ENCODE measurements around the gene LIAS.

LIAS gene

DNA sequence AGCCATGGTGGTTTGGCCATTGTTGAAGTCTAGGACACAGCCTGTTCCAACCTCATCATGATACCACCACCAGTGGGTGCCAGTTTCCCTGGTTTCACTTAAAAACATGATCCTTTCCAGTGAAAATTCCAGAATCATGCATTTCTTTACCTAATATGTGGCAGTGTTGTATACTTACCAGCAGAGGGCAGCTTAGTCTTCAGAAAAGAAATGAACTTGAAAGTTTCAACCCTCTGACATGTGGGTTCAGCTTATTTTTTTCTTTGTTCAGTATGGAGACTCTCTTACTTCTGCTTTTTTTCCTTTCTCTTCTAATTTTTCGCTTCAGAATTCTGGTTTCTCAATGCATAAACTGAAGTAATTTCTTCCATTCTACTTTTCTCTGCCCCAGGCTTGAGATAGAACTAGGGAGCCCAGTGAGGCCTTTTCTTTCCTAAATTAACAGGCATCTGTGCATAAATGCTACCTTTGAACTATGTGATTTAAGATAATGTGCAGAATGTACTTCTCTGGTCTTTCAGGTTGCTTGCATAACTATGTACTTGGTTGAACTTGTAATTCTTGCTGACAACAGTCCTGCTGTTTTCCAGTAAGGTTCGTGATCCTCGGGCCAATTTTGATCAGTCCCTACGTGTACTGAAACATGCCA, 10.7 kb downstream of the LIAS start:
- DNase-seq (ENCODE audit: low read depth in 2 of 2): peak; percentile 88 to 91
- no peak overlapping the region for H3K4me3 ChIP-seq (replicated peaks in 1 of 2; ENCODE audit: low read depth in 2 of 2, low read length in 2 of 2)
- TF ChIP-seq CTCF (IDR thresholded peaks at IDR 0.05; ENCODE audit: low read depth, low read length): peak; percentile 69

- no peak for TF ChIP-seq CTCF (IDR thresholded peaks at IDR 0.05; ENCODE audit: low read depth, low read length)
- no peak for DNase-seq (ENCODE audit: low read depth in 2 of 2)
- H3K4me3 ChIP-seq (replicated peaks in 1 of 2; ENCODE audit: low read depth in 2 of 2, low read length in 2 of 2): no peak overlapping the region
Measured at GRCh38 chr4:39470402-39470801, 11.5 kb downstream of the LIAS start.

GRCh38 chr4:39472396-39472795, 13.5 kb downstream of the LIAS start:
- H3K4me3 ChIP-seq (replicated peaks in 1 of 2; ENCODE audit: low read depth in 2 of 2, low read length in 2 of 2): no peak overlapping the region
- TF ChIP-seq CTCF (IDR thresholded peaks at IDR 0.05; ENCODE audit: low read depth, low read length): no peak
- peak in 1 of 2 donors; percentile 56 for DNase-seq (ENCODE audit: low read depth in 2 of 2)

DNA sequence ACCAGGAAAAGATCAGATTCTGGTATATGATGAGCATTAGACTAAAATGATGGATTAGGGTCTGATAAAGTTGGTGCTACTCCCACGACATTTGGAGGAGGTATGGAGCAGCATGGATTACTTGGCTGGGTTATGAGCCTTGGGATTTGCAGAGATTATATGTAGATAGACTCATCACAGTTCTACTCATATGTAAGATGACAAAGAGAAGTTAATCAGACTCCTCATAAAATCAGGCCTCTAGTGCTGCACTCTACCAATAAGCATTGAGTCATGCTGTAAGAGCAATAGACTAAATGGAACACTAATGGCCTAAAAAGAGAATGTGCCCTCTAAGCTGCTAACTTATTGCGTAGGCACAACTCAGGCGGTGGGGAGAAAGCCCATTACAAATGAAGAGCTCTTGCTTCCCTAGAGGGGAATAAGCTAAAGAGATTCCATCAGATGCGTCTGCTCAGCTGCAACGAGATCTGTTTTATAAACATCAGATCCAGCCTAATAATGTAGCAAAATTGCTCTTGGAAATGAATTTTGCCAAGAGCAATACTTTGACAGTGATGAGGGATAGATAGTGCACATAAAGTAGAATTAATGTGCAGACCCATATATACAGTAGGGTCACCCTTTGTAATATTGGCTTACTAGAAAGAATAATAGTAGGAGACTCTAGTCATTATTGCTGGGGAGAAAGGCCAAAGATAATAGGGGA, 17.5 kb downstream of the LIAS start:
- TF ChIP-seq CTCF (IDR thresholded peaks at IDR 0.05; ENCODE audit: low read depth, low read length): no peak
- DNase-seq (ENCODE audit: low read depth in 2 of 2): no peak
- no peak overlapping the region for H3K4me3 ChIP-seq (replicated peaks in 1 of 2; ENCODE audit: low read depth in 2 of 2, low read length in 2 of 2)

DNA sequence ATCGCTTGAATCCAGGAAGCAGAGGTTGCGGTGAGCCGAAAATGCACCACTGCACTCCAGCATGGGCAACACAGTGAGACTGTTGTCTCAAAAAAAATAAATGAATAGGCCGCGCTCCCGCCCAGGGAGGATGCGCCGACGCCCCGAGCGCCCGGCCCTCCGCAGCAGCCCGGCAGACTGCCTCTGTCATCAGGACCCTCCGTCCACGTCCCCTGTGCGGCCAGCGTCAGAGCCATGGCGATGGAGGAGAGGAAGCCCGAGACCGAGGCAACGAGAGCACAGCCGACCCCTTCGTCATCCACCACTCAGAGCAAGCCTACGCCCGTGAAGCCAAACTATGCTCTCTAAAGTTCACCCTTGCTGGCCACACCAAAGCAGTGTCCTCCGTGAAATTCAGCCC, 21.4 kb downstream of the LIAS start:
- DNase-seq (ENCODE audit: low read depth in 2 of 2): no peak
- no peak overlapping the region for H3K4me3 ChIP-seq (replicated peaks in 1 of 2; ENCODE audit: low read depth in 2 of 2, low read length in 2 of 2)
- no peak for TF ChIP-seq CTCF (IDR thresholded peaks at IDR 0.05; ENCODE audit: low read depth, low read length)

DNA sequence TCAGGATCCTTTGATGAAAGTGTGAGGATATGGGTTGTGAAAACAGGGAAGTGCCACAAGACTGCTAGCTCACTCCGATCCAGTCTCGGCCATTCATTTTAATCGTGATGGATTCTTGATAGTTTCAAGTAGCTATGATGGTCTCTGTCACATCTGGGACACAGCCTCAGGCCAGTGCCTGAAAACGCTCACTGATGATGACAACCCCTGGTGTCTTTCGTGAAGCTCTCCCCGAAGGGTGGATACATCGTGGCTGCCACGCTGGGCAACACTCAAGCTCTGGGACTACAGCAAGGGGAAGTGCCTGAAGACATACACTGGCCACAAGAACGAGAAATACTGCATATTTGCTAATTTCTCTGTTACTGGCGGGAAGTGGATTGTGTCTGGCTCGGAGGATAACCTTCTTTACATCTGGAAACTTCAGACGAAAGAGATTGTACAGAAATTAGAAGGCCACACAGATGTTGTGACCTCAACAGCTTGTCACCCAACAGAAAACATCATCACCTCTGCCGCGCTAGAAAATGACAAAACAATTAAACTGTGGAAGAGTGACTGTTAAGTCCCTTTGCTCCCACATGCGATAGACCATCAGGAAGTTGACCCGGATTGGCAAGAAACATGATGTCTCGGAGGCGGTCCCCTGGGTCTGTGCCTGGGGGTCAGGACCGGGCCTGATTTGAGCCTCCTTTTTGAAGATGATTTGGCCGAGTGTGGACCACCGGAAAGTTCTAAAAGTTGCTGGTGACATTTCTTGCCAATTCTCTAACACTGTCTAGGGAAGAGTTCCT, 22.2 kb downstream of the LIAS start:
- H3K4me3 ChIP-seq (replicated peaks in 1 of 2; ENCODE audit: low read depth in 2 of 2, low read length in 2 of 2): no peak overlapping the region
- no peak for TF ChIP-seq CTCF (IDR thresholded peaks at IDR 0.05; ENCODE audit: low read depth, low read length)
- DNase-seq (ENCODE audit: low read depth in 2 of 2): no peak
